GM12865 (cell line): ENCODE results near the gene LTA4H.

ENCODE experiments used
- DNase-seq: peaks from one replicate; pipeline ENCODE4 v3.0.0; 2010; ENCODE audit warnings: low read depth
- H3K4me3 ChIP-seq: 2 replicates; pipeline ENCODE4 v1.5.1; 2011; ENCODE audit warnings: mild to moderate bottlenecking, low read depth, low read length, control low read depth
- CTCF ChIP-seq: IDR thresholded peaks from 2 replicates; pipeline ENCODE4 v1.5.1; 2011; ENCODE audit warnings: low read length, control low read depth, low read depth, inconsistent platforms; ENCODE audit not compliant: insufficient read depth; ENCODE audit errors: missing control alignments

Gene LTA4H

GRCh38 chr12:96007729-96008128, 27.7 kb downstream of the LTA4H start:
- DNase-seq = no peak
- TF ChIP-seq CTCF = no peak
- H3K4me3 ChIP-seq = no peak overlapping the region

- no peak overlapping the region for H3K4me3 ChIP-seq
- TF ChIP-seq CTCF = no peak
Observed at GRCh38 chr12:96006727-96007126, 28.7 kb downstream of the LTA4H start.

GRCh38 chr12:96000858-96001257, 34.5 kb downstream of the LTA4H start:
- no peak overlapping the region for H3K4me3 ChIP-seq
- no peak for DNase-seq
- TF ChIP-seq CTCF = no peak

More at GRCh38 chr12:96006727-96007126, 28.7 kb downstream of the LTA4H start:
- DNase-seq = no peak

GRCh38 chr12:95999484-95999883, 35.9 kb downstream of the LTA4H start:
- DNase-seq = no peak
- no peak for TF ChIP-seq CTCF
- no peak overlapping the region for H3K4me3 ChIP-seq

- H3K4me3 ChIP-seq = no peak overlapping the region
- DNase-seq = peak; percentile 81
- peak; percentile 65 for TF ChIP-seq CTCF
Observed at GRCh38 chr12:95998611-95999286, 36.6 kb downstream of the LTA4H start.

- TF ChIP-seq CTCF = no peak
- H3K4me3 ChIP-seq = no peak overlapping the region
- DNase-seq = no peak
Observed at GRCh38 chr12:95997911-95998510, 37.4 kb downstream of the LTA4H start.

GRCh38 chr12:95997276-95997675, 38.1 kb downstream of the LTA4H start:
- no peak for TF ChIP-seq CTCF
- DNase-seq = no peak
- H3K4me3 ChIP-seq = no peak overlapping the region
